Measurements from ENCODE around the gene FGFBP3. TPM values are rescaled to one million over a fixed set of nuclear protein-coding genes. Genes with fewer than 3 reads are reported as not detected.

FGFBP3 gene
- polyA plus RNA-seq, 1 donor = 1.9 TPM

- peaks cover 48% of the 10 kb centered on the region for H3K36me3 ChIP-seq (ENCODE audit: control insufficient read depth, insufficient read depth, low read length)
- no peak for DNase-seq
- 95% methylated on average over 5 of the region's 6 CpGs for WGBS (ENCODE audit: insufficient coverage, low lambda C conversion rate)
- no peaks in the 10 kb centered on the region for H3K4me1 ChIP-seq (ENCODE audit: control insufficient read depth, insufficient read depth, low read length)
- H3K4me3 ChIP-seq (ENCODE audit: low read length) = no peak overlapping the region
- no peak overlapping the region for H3K27ac ChIP-seq (ENCODE audit: low read length)
- H3K27me3 ChIP-seq (ENCODE audit: control insufficient read depth, insufficient read depth, low read length) = no peaks in the 10 kb centered on the region
- no peaks in the 10 kb centered on the region for H3K9me3 ChIP-seq (ENCODE audit: control insufficient read depth, low read depth, low read length)
Observed at GRCh38 chr10:91856637-91857036, 52.6 kb downstream of the FGFBP3 start.

Other genes starting within 250 kb of the FGFBP3 start
- gene TNKS2, start 111.1 kb downstream of the FGFBP3 start, polyA plus RNA-seq = 30.6 TPM
- 50.9 TPM for gene BTAF1, start 14.3 kb upstream of the FGFBP3 start, polyA plus RNA-seq